Measurements from ENCODE around the gene EPS8.
A peak's percentile ranks its signal among the peaks of the same experiment; 100 is the strongest.

Gene EPS8

GRCh38 chr12:15590180-15590826, 198.9 kb downstream of the EPS8 start:
- Mint-ChIP-seq H3K4me1 (peaks cover 9% of the 10 kb centered on the region), H3K27ac (peak overlapping the region; percentile 46), H3K9me3 (no peaks in the 10 kb centered on the region), H3K36me3 (no peaks in the 10 kb centered on the region), H3K4me3 (peak overlapping the region; percentile 65)
- DNase-seq (ENCODE audit: low spot score in 2 of 2) (peak; percentile 14 to 60), ATAC-seq (peak; percentile 87)

GRCh38 chr12:15589328-15590032, 199.7 kb downstream of the EPS8 start:
- DNase-seq (ENCODE audit: low spot score in 2 of 2) (no peak), ATAC-seq (no peak)
- Mint-ChIP-seq H3K9me3 (no peaks in the 10 kb centered on the region), H3K36me3 (no peaks in the 10 kb centered on the region), H3K4me3 (peak overlapping the region; percentile 65), H3K27ac (peak overlapping the region; percentile 46), H3K4me1 (peaks cover 9% of the 10 kb centered on the region)

GRCh38 chr12:15584366-15585041, 204.7 kb downstream of the EPS8 start:
- Mint-ChIP-seq H3K9me3 (no peaks in the 10 kb centered on the region), H3K4me1 (no peaks in the 10 kb centered on the region), H3K4me3 (no peak overlapping the region), H3K27ac (no peak overlapping the region), H3K36me3 (no peaks in the 10 kb centered on the region)
- ATAC-seq (no peak), DNase-seq (ENCODE audit: low spot score in 2 of 2) (no peak)

GRCh38 chr12:15583804-15584203, 205.4 kb downstream of the EPS8 start:
- Mint-ChIP-seq H3K4me1 (no peaks in the 10 kb centered on the region), H3K36me3 (no peaks in the 10 kb centered on the region), H3K4me3 (no peak overlapping the region)

GRCh38 chr12:15581006-15581405, 208.2 kb downstream of the EPS8 start:
- Mint-ChIP-seq H3K27ac (no peak overlapping the region), H3K36me3 (no peaks in the 10 kb centered on the region), H3K9me3 (no peaks in the 10 kb centered on the region), H3K4me1 (no peaks in the 10 kb centered on the region), H3K4me3 (no peak overlapping the region)
- no peak for DNase-seq (ENCODE audit: low spot score in 2 of 2)
- no peak for ATAC-seq

More at GRCh38 chr12:15583804-15584203, 205.4 kb downstream of the EPS8 start:
- H3K9me3 Mint-ChIP-seq = no peaks in the 10 kb centered on the region
- no peak for DNase-seq (ENCODE audit: low spot score in 2 of 2)
- no peak overlapping the region for H3K27ac Mint-ChIP-seq
- no peak for ATAC-seq

GRCh38 chr12:15580431-15580830, 208.8 kb downstream of the EPS8 start:
- Mint-ChIP-seq H3K9me3 (no peaks in the 10 kb centered on the region), H3K27ac (no peak overlapping the region), H3K36me3 (no peaks in the 10 kb centered on the region), H3K4me1 (no peaks in the 10 kb centered on the region), H3K4me3 (no peak overlapping the region)
- no peak for DNase-seq (ENCODE audit: low spot score in 2 of 2)
- ATAC-seq = peak; percentile 37

GRCh38 chr12:15575671-15576541, 213.3 kb downstream of the EPS8 start:
- DNase-seq (ENCODE audit: low spot score in 2 of 2) (no peak), ATAC-seq (peak; percentile 22)
- Mint-ChIP-seq H3K4me1 (peaks cover 17% of the 10 kb centered on the region), H3K4me3 (no peak overlapping the region), H3K9me3 (no peaks in the 10 kb centered on the region), H3K36me3 (no peaks in the 10 kb centered on the region), H3K27ac (no peak overlapping the region)

GRCh38 chr12:15574353-15574752, 214.8 kb downstream of the EPS8 start:
- H3K9me3 Mint-ChIP-seq = no peaks in the 10 kb centered on the region
- H3K36me3 Mint-ChIP-seq = no peaks in the 10 kb centered on the region
- ATAC-seq (no peak), DNase-seq (ENCODE audit: low spot score in 2 of 2) (no peak)
- peaks cover 28% of the 10 kb centered on the region for H3K4me1 Mint-ChIP-seq
- H3K27ac Mint-ChIP-seq = no peak overlapping the region
- H3K4me3 Mint-ChIP-seq = no peak overlapping the region
